A673 (cell line): ENCODE results near the gene ACYP2.

Experiments
- EZH2 ChIP-seq: fragments of 200-600 bp; sonication (generic); IDR thresholded peaks from 2 replicates; pipeline ENCODE4 v1.6.1; 2017; ENCODE audit warnings: borderline replicate concordance, low read depth, mild to moderate bottlenecking, mixed read lengths, antibody characterized with exemption, low read length; ENCODE audit not compliant: poor library complexity, severe bottlenecking
- TF ChIP-seq, protein P1 (sequence below): fragments of 300-800, 200-600 bp; sonication (generic); conservative IDR thresholded peaks from 2 replicates; pipeline ENCODE4 v1.5.1; 2017; ENCODE audit warnings: low read depth, mild to moderate bottlenecking, antibody characterized with exemption, low read length, moderate library complexity, mixed read lengths

DNA sequence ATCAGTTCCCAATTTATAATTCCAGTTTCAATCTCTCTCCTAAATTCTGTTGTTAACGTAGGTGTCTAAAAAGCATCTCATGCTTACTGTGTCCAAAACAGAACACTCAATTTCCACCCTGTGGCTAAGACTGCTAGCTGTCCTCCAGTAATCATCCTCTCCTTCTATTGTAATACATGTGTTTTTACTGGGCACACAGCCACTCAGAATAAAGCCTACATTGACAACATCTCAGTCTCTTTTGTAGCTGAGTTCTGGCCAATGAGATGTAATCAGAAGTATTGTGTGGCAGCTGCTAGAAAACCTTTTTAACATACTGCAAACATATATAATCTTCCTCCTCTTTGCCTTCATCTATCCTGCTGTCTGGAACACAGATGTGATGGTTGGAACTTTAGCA, 170.0 kb downstream of the ACYP2 start:
- TF ChIP-seq, protein P1, sequence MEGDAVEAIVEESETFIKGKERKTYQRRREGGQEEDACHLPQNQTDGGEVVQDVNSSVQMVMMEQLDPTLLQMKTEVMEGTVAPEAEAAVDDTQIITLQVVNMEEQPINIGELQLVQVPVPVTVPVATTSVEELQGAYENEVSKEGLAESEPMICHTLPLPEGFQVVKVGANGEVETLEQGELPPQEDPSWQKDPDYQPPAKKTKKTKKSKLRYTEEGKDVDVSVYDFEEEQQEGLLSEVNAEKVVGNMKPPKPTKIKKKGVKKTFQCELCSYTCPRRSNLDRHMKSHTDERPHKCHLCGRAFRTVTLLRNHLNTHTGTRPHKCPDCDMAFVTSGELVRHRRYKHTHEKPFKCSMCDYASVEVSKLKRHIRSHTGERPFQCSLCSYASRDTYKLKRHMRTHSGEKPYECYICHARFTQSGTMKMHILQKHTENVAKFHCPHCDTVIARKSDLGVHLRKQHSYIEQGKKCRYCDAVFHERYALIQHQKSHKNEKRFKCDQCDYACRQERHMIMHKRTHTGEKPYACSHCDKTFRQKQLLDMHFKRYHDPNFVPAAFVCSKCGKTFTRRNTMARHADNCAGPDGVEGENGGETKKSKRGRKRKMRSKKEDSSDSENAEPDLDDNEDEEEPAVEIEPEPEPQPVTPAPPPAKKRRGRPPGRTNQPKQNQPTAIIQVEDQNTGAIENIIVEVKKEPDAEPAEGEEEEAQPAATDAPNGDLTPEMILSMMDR = no peak
- TF ChIP-seq EZH2 = no peak
